ENCODE results near the gene PLEKHA8.

PLEKHA8 gene

GRCh38 chr7:30114536-30115238 is 86.5 kb downstream of the PLEKHA8 start:
- no peak for DNase-seq

- no peak for DNase-seq
Measured at GRCh38 chr7:30115709-30116297, 87.6 kb downstream of the PLEKHA8 start.

GRCh38 chr7:30116771-30117170 is 88.6 kb downstream of the PLEKHA8 start:
- DNase-seq: no peak

GRCh38 chr7:30117896-30118295 is 89.7 kb downstream of the PLEKHA8 start:
- no peak for DNase-seq

- DNase-seq: no peak
Measured at GRCh38 chr7:30119890-30120577, 91.8 kb downstream of the PLEKHA8 start.

- DNase-seq: no peak
Measured at GRCh38 chr7:30133736-30134610, 105.8 kb downstream of the PLEKHA8 start.

GRCh38 chr7:30134611-30135300 is 106.5 kb downstream of the PLEKHA8 start, which contains the start of gene MTURN:
TSS of gene MTURN (plus strand) at chr7:30134986. CDS start at chr7:30135137, 151 bp downstream.
- peak; percentile 90 for DNase-seq

GRCh38 chr7:30135301-30136116 is 107.3 kb downstream of the PLEKHA8 start:
- peak; percentile 75 for DNase-seq

- peak; percentile 13 for DNase-seq
Measured at GRCh38 chr7:30136117-30136731, 108.0 kb downstream of the PLEKHA8 start.

- DNase-seq: no peak
Measured at GRCh38 chr7:30136743-30137485, 108.7 kb downstream of the PLEKHA8 start.

GRCh38 chr7:30139836-30140384 is 111.7 kb downstream of the PLEKHA8 start:
- DNase-seq: no peak

- DNase-seq: no peak
Measured at GRCh38 chr7:30140456-30140855, 112.2 kb downstream of the PLEKHA8 start.

GRCh38 chr7:30142710-30143109 is 114.5 kb downstream of the PLEKHA8 start:
- DNase-seq: no peak

GRCh38 chr7:30143748-30144251 is 115.6 kb downstream of the PLEKHA8 start:
- DNase-seq: peak; percentile 83

GRCh38 chr7:30144657-30145306 is 116.6 kb downstream of the PLEKHA8 start:
- DNase-seq: peak; percentile 42

- DNase-seq: no peak
Measured at GRCh38 chr7:30145426-30145970, 117.3 kb downstream of the PLEKHA8 start.

- DNase-seq: no peak
Measured at GRCh38 chr7:30146127-30146612, 118.0 kb downstream of the PLEKHA8 start.

GRCh38 chr7:30147223-30147622 is 119.0 kb downstream of the PLEKHA8 start:
- no peak for DNase-seq

GRCh38 chr7:30147785-30148184 is 119.6 kb downstream of the PLEKHA8 start:
- no peak for DNase-seq
